Gastroesophageal sphincter (tissue), 4 donors: ENCODE data around the gene TK1. TPM values are rescaled to one million over a fixed set of nuclear protein-coding genes. Genes with fewer than 3 reads are reported as not detected.
A peak's percentile ranks its signal among the peaks of the same experiment; 100 is the strongest.

Experiments
- ATAC-seq: fragments of 150-250 bp; one replicate; pipeline ENCODE4 v1.9.1; 2016; ENCODE audit warnings: mild to moderate bottlenecking, moderate library complexity
- H3K27ac ChIP-seq, 4 donors: fragments of 200-600 bp; sonication (generic) in 3 of 4; 1 replicate in 3 of 4; 2 replicates in 1 of 4; pipeline ENCODE4 v1.5.1; 2016 to 2019
- H3K27me3 ChIP-seq: fragments of 200-600 bp; sonication (generic); one replicate; pipeline ENCODE4 v1.5.1; 2019
- H3K36me3 ChIP-seq, 2 donors: fragments of 200-600 bp; sonication (generic); one replicate each; pipeline ENCODE4 v1.5.1; 2019; ENCODE audit warnings: control low read depth in 1 of 2
- H3K4me1 ChIP-seq, 3 donors: fragments of 200-600 bp; sonication (generic); 1 replicate in 2 of 3; 2 replicates in 1 of 3; pipeline ENCODE4 v1.5.1; 2016 to 2019; ENCODE audit warnings: control low read depth in 2 of 3
- H3K4me3 ChIP-seq, 2 donors: fragments of 200-600 bp; sonication (generic); one replicate each; pipeline ENCODE4 v1.5.1; 2019; ENCODE audit warnings: mild to moderate bottlenecking in 1 of 2, moderate library complexity in 1 of 2
- H3K9me3 ChIP-seq, 3 donors: fragments of 200-600 bp; sonication (generic); one replicate each; pipeline ENCODE4 v1.5.1; 2017 to 2019; ENCODE audit warnings: control low read depth in 2 of 3
- EP300 ChIP-seq: sonication (generic); formaldehyde crosslinking; IDR thresholded peaks from one replicate; pipeline ENCODE4 v1.6.1; 2017; ENCODE audit warnings: antibody characterized with exemption, mild to moderate bottlenecking
- POLR2A ChIP-seq, 2 donors: fragments of 450-650 bp; IDR thresholded peaks; one replicate each; pipeline ENCODE4 v1.6.1; 2017; ENCODE audit warnings: antibody characterized with exemption in 2 of 2, mild to moderate bottlenecking in 2 of 2, moderate library complexity in 1 of 2
- POLR2AphosphoS5 ChIP-seq: sonication (generic); formaldehyde crosslinking; IDR thresholded peaks from one replicate; pipeline ENCODE4 v1.6.1; 2017; ENCODE audit warnings: antibody characterized with exemption
- WGBS, 2 donors: methylation state at CpG; one replicate each; pipeline ENCODE4 v1.1.5; 2018; ENCODE audit warnings: low coverage in 1 of 2; 5-methylcytosine and 5-hydroxymethylcytosine counted together
- total RNA-seq, 4 donors: library from RNA; depleted of rRNA; stranded (reverse); fragments of >200 nt; gene quantifications; one replicate each; pipeline ENCODE4 v1.1.0, GENCODE V29; 2016
- TF ChIP-seq, protein P1 (sequence below), 4 experiments: fragments of 200-600 bp in 2 of 4; fragments of 450-650 bp in 2 of 4; sonication (generic) in 1 of 4; IDR thresholded peaks; one replicate each; pipeline ENCODE4 v1.5.1; 2017 to 2019; ENCODE audit warnings: antibody characterized with exemption in 4 of 4, mild to moderate bottlenecking in 2 of 4, moderate library complexity in 2 of 4

Gene TK1
- total RNA-seq, 4 donors from 2014 or later, result 3.4 to 24.8 (median 12.1) TPM

- H3K27me3 ChIP-seq, result no peaks in the 10 kb centered on the region
- H3K36me3 ChIP-seq, result no peaks in the 10 kb centered on the region
- TF ChIP-seq POLR2AphosphoS5 (peak; percentile 86), POLR2A (IDR thresholded peaks at IDR 0.05) (no peak)
- H3K4me1 ChIP-seq, result peaks cover 2 to 95% (median 27%) of the 10 kb centered on the region in 3 donors
- H3K9me3 ChIP-seq, result no peaks in the 10 kb centered on the region
- WGBS, 2 donors, result 12 to 17% methylated on average over 1 of the region's 2 CpGs
- no peak overlapping the region for H3K4me3 ChIP-seq
- peak overlapping the region; percentile 82 to 98 (median 90) for H3K27ac ChIP-seq
- peak; percentile 35 for ATAC-seq
These were observed 6.3 kb downstream of the TK1 start for GRCh38 chr17:78180508-78180907.

- Histone ChIP-seq H3K4me1 (peaks cover 0 to 95% (median 30%) of the 10 kb centered on the region in 3 donors), H3K27me3 (no peaks in the 10 kb centered on the region), H3K9me3 (no peaks in the 10 kb centered on the region), H3K36me3 (no peaks in the 10 kb centered on the region), H3K27ac (peak overlapping the region; percentile 82 to 98 (median 90)), H3K4me3 (no peak overlapping the region)
- WGBS, 2 donors, result 0 to 45% methylated on average over 1 to 4 of the region's 14 CpGs
- ATAC-seq, result no peak
- TF ChIP-seq, protein P1, sequence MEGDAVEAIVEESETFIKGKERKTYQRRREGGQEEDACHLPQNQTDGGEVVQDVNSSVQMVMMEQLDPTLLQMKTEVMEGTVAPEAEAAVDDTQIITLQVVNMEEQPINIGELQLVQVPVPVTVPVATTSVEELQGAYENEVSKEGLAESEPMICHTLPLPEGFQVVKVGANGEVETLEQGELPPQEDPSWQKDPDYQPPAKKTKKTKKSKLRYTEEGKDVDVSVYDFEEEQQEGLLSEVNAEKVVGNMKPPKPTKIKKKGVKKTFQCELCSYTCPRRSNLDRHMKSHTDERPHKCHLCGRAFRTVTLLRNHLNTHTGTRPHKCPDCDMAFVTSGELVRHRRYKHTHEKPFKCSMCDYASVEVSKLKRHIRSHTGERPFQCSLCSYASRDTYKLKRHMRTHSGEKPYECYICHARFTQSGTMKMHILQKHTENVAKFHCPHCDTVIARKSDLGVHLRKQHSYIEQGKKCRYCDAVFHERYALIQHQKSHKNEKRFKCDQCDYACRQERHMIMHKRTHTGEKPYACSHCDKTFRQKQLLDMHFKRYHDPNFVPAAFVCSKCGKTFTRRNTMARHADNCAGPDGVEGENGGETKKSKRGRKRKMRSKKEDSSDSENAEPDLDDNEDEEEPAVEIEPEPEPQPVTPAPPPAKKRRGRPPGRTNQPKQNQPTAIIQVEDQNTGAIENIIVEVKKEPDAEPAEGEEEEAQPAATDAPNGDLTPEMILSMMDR (IDR thresholded peaks at IDR 0.05), result no peak
- no peak for TF ChIP-seq POLR2AphosphoS5
- no peak for TF ChIP-seq EP300
- TF ChIP-seq POLR2A (IDR thresholded peaks at IDR 0.05), result no peak
These were observed 6.8 kb downstream of the TK1 start for GRCh38 chr17:78180083-78180482.

DNA sequence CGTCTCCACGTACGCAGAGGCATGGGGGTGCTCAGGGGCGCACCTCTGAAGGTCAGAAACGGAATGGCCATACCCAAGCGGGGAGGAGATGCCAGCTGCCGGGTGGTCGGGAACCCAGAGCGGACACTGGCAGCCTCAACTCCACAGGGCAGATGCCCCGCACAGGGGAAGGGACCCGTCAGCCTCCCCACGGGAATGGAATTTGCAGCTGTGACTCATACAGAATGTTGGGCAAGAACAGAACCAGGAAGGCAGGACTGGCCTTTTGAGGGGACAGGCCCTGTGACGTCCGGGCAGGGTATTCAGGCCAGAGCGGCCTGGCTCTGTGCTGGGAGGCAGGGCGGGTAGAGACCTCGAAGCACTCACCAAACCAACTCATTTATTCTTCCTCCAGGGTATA is 7.5 kb downstream of the TK1 start:
- no peaks in the 10 kb centered on the region for H3K27me3 ChIP-seq
- H3K9me3 ChIP-seq, result no peaks in the 10 kb centered on the region
- peaks cover 0 to 95% (median 36%) of the 10 kb centered on the region in 3 donors for H3K4me1 ChIP-seq
- peak; percentile 83 for ATAC-seq
- TF ChIP-seq EP300 (no peak), POLR2A (IDR thresholded peaks at IDR 0.05) (peak in 1 of 2 donors; percentile 29), POLR2AphosphoS5 (peak; percentile 92)
- TF ChIP-seq, protein P1 (IDR thresholded peaks at IDR 0.05), result no peak
- H3K27ac ChIP-seq, result peak overlapping the region; percentile 82 to 98 (median 90)
- 55% methylated on average over 2 of the region's 17 CpGs; no CpG with 5 or more reads in 1 of the 2 donors for WGBS, 2 donors
- peak overlapping the region in 1 of 2 donors; percentile 19 for H3K4me3 ChIP-seq
- no peaks in the 10 kb centered on the region for H3K36me3 ChIP-seq

DNA sequence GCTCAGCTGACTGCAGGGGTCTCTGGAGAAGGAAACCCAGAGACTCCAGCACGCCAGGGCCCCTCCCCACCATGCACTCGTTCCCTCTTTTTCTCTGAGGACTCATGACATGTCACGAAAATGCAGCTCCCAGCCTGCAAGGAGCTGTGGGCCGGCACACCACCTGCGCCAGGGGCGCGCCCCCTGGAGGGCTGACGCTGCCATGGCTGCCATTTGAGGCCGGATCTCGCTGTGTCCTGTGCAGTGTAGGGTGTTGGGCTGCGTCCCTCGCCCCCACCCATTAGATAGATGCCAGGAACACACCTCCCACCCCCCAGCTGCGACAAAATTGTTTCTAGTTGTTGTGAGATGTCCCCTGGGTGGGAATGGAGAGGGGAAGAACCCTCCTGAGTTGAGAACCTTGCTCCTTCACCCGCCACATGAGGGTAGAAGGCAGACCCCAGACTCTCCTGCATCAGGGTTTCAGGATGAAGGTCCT is 10.3 kb downstream of the TK1 start:
- 10 to 73% methylated on average over 2 to 4 of the region's 14 CpGs for WGBS, 2 donors
- Histone ChIP-seq H3K27ac (peak overlapping the region in 3 of 4 donors; percentile 91 to 98 (median 98)), H3K4me3 (no peak overlapping the region), H3K27me3 (no peaks in the 10 kb centered on the region), H3K36me3 (peaks cover 0 to 6% of the 10 kb centered on the region in 2 donors), H3K4me1 (peaks cover 0 to 100% (median 59%) of the 10 kb centered on the region in 3 donors), H3K9me3 (no peaks in the 10 kb centered on the region)
- TF ChIP-seq POLR2A (IDR thresholded peaks at IDR 0.05) (no peak), POLR2AphosphoS5 (peak; percentile 23), EP300 (no peak)
- TF ChIP-seq, protein P1 (IDR thresholded peaks at IDR 0.05), result peak in 3 of 4 experiments; percentile 83 to 95 (median 91)
- ATAC-seq, result no peak

GRCh38 chr17:78175643-78175981 is 11.2 kb downstream of the TK1 start:
- Histone ChIP-seq H3K4me1 (peaks cover 0 to 100% (median 63%) of the 10 kb centered on the region in 3 donors), H3K27ac (peak overlapping the region in 3 of 4 donors; percentile 91 to 98 (median 98)), H3K36me3 (peaks cover 0 to 16% of the 10 kb centered on the region in 2 donors), H3K27me3 (no peaks in the 10 kb centered on the region), H3K4me3 (no peak overlapping the region), H3K9me3 (no peaks in the 10 kb centered on the region)
- TF ChIP-seq POLR2AphosphoS5, result no peak
- TF ChIP-seq, protein P1 (IDR thresholded peaks at IDR 0.05), result no peak
- no peak for TF ChIP-seq EP300
- TF ChIP-seq POLR2A (IDR thresholded peaks at IDR 0.05), result no peak
- WGBS, 2 donors, result no CpG with 5 or more reads among the region's 14 CpGs
- ATAC-seq, result no peak
